ENCODE measurements around the gene NCOA1.

Gene NCOA1

GRCh38 chr2:24818721-24819167, 327.7 kb downstream of the NCOA1 start (continued):
- TF ChIP-seq ZNF747 (tag by site-specific recombination; IDR thresholded peaks at IDR 0.05) = no peak

GRCh38 chr2:24819442-24820174, 328.6 kb downstream of the NCOA1 start:
- ChIA-PET CTCF (interaction anchor here (0.5 to 2.3 kb wide), 3 partner anchors 199 to 414 kb away, joined by 3 to 9 read pairs (median 3); no protein-coding TSS in a partner anchor), POLR2A (no interaction called here)
- H3K4me1 ChIP-seq (ENCODE audit: control insufficient read depth, insufficient read depth, low read length) = no peaks in the 10 kb centered on the region
- no peak for TF ChIP-seq ZNF701 (tag by site-specific recombination; IDR thresholded peaks at IDR 0.05)
- TF ChIP-seq ZSCAN5A (tag by site-specific recombination; IDR thresholded peaks at IDR 0.05) = no peak
- no peak for TF ChIP-seq ZNF549 (tag by site-specific recombination; IDR thresholded peaks at IDR 0.05)
- no peak for TF ChIP-seq SCRT2 (tag by site-specific recombination; IDR thresholded peaks at IDR 0.05)
- no peak for TF ChIP-seq PRDM2 (tag by site-specific recombination; IDR thresholded peaks at IDR 0.05; ENCODE audit: borderline replicate concordance)
- no peak for TF ChIP-seq GFI1B (tag by site-specific recombination; IDR thresholded peaks at IDR 0.05)
- no peak for TF ChIP-seq ZNF404 (tag by site-specific recombination; IDR thresholded peaks at IDR 0.05)
- no peak for TF ChIP-seq ZNF544 (tag by site-specific recombination; IDR thresholded peaks at IDR 0.05)
- no peak for TF ChIP-seq ZNF792 (tag by site-specific recombination; IDR thresholded peaks at IDR 0.05)
- TF ChIP-seq ZNF155 (tag by site-specific recombination; IDR thresholded peaks at IDR 0.05) = no peak
- no peak for TF ChIP-seq ZNF768 (tag by site-specific recombination; IDR thresholded peaks at IDR 0.05)
- no peak for TF ChIP-seq ZNF112 (tag by site-specific recombination; IDR thresholded peaks at IDR 0.05)
- no peak for TF ChIP-seq GLIS1 (tag by site-specific recombination; IDR thresholded peaks at IDR 0.05)
- no peak overlapping the region for H3K4me3 ChIP-seq (ENCODE audit: low read depth, low read length)
- peaks cover 31 to 96% of the 10 kb centered on the region in 2 experiments for H3K36me3 ChIP-seq (ENCODE audit: control insufficient read depth in 2 of 2, insufficient read depth in 1 of 2, low read length in 2 of 2)
- no peaks in the 10 kb centered on the region for H3K9me3 ChIP-seq (ENCODE audit: control insufficient read depth, insufficient read depth, low read depth, low read length)
- H3K27ac ChIP-seq (ENCODE audit: extremely low read depth, low read depth, low read length) = no peak overlapping the region

GRCh38 chr2:24820175-24820513, 329.1 kb downstream of the NCOA1 start:
- Histone ChIP-seq H3K4me3 (ENCODE audit: low read depth, low read length) (no peak overlapping the region), H3K27ac (ENCODE audit: extremely low read depth, low read depth, low read length) (no peak overlapping the region), H3K4me1 (ENCODE audit: control insufficient read depth, insufficient read depth, low read length) (no peaks in the 10 kb centered on the region), H3K36me3 (ENCODE audit: control insufficient read depth in 2 of 2, insufficient read depth in 1 of 2, low read length in 2 of 2) (peaks cover 26 to 96% of the 10 kb centered on the region in 2 experiments), H3K9me3 (ENCODE audit: control insufficient read depth, insufficient read depth, low read depth, low read length) (no peaks in the 10 kb centered on the region)
- TF ChIP-seq IKZF3 (tag by site-specific recombination; IDR thresholded peaks at IDR 0.05) (no peak), ZNF639 (tag by site-specific recombination; IDR thresholded peaks at IDR 0.05) (no peak), MEIS1 (CRISPR knock-in tag; IDR thresholded peaks at IDR 0.05; ENCODE audit: borderline replicate concordance) (no peak), ZNF341 (tag by site-specific recombination; IDR thresholded peaks at IDR 0.05; ENCODE audit: low read depth) (no peak)
- CTCF ChIA-PET = interaction anchor here (0.5 to 2.3 kb wide), 4 partner anchors 9 to 410 kb away, joined by 3 to 9 read pairs (median 3); no protein-coding TSS in a partner anchor
- POLR2A ChIA-PET = no interaction called here
